Measurements from ENCODE around the gene ZC3H4. TPM values are rescaled to one million over a fixed set of nuclear protein-coding genes. Genes with fewer than 3 reads are reported as not detected.

ZC3H4 gene
- total and polyA plus RNA-seq, 12 donors: 5.7 to 45.0 (median 23.6) TPM

- intact Hi-C loops (cut with DNase I): no loop called here
- 80 to 92% (median 89%) methylated on average over 7 to 17 of the region's 17 CpGs for WGBS, 4 donors
- Histone ChIP-seq H3K36me3 (replicated peaks in 1 of 2) (peaks cover 0 to 72% of the 10 kb centered on the region in 2 donors), H3K27ac (no peak overlapping the region), H3K9me3 (replicated peaks in 1 of 3) (no peaks in the 10 kb centered on the region), H3K27me3 (no peaks in the 10 kb centered on the region), H3K4me1 (replicated peaks in 1 of 2) (no peaks in the 10 kb centered on the region), H3K4me3 (no peak overlapping the region)
- TF ChIP-seq CTCF (IDR thresholded peaks at IDR 0.05): no peak
- TF ChIP-seq POLR2A (IDR thresholded peaks at IDR 0.05): no peak
- no peak for DNase-seq
These were observed 41.3 kb downstream of the ZC3H4 start for GRCh38 chr19:47072323-47072722.

- Histone ChIP-seq H3K36me3 (replicated peaks in 1 of 2) (peaks cover 0 to 74% of the 10 kb centered on the region in 2 donors), H3K9me3 (replicated peaks in 1 of 3) (no peaks in the 10 kb centered on the region), H3K4me1 (replicated peaks in 1 of 2) (no peaks in the 10 kb centered on the region), H3K27ac (no peak overlapping the region), H3K4me3 (no peak overlapping the region), H3K27me3 (no peaks in the 10 kb centered on the region)
- WGBS, 4 donors: 79 to 91% (median 87%) methylated on average over 5 to 12 of the region's 12 CpGs
- no peak for DNase-seq
- intact Hi-C loops (cut with DNase I): no loop called here
- TF ChIP-seq POLR2A (IDR thresholded peaks at IDR 0.05) (no peak), CTCF (IDR thresholded peaks at IDR 0.05) (no peak)
These were observed 41.8 kb downstream of the ZC3H4 start for GRCh38 chr19:47071731-47072130.

GRCh38 chr19:47070756-47071155, 42.8 kb downstream of the ZC3H4 start:
- Histone ChIP-seq H3K4me1 (replicated peaks in 1 of 2) (no peaks in the 10 kb centered on the region), H3K9me3 (replicated peaks in 1 of 3) (no peaks in the 10 kb centered on the region), H3K27ac (no peak overlapping the region), H3K27me3 (no peaks in the 10 kb centered on the region), H3K4me3 (no peak overlapping the region), H3K36me3 (replicated peaks in 1 of 2) (peaks cover 0 to 84% of the 10 kb centered on the region in 2 donors)
- TF ChIP-seq POLR2A (IDR thresholded peaks at IDR 0.05): no peak
- TF ChIP-seq CTCF (IDR thresholded peaks at IDR 0.05): no peak
- WGBS, 4 donors: 87 to 92% (median 89%) methylated on average over 16 to 18 of the region's 18 CpGs
- DNase-seq: no peak
- intact Hi-C loops (cut with DNase I): no loop called here

- Histone ChIP-seq H3K27ac (no peak overlapping the region), H3K9me3 (replicated peaks in 1 of 3) (no peaks in the 10 kb centered on the region), H3K4me3 (no peak overlapping the region), H3K27me3 (no peaks in the 10 kb centered on the region), H3K36me3 (replicated peaks in 1 of 2) (peaks cover 0 to 92% of the 10 kb centered on the region in 2 donors), H3K4me1 (replicated peaks in 1 of 2) (no peaks in the 10 kb centered on the region)
- intact Hi-C loops (cut with DNase I): loop anchor here in 1 of 2 donors (2.0 kb wide), 1 partner anchor 67 kb away; no protein-coding TSS in a partner anchor
- DNase-seq: no peak
- no peak for TF ChIP-seq CTCF (IDR thresholded peaks at IDR 0.05)
- TF ChIP-seq POLR2A (IDR thresholded peaks at IDR 0.05): no peak
- 82 to 89% (median 87%) methylated on average over 9 to 15 of the region's 15 CpGs for WGBS, 4 donors
These were observed 43.8 kb downstream of the ZC3H4 start for GRCh38 chr19:47069795-47070194.

All from adrenal gland (tissue), 12 donors.